Head of caudate nucleus (tissue), 42 donors: ENCODE measurements around the gene AP2S1.
"Not testable (repeated sequence)": the region's sequence is repeated elsewhere in the genome, so short reads cannot be mapped to it uniquely, and the experiment has no call there.

Experiments used
- DNase-seq, 42 donors: peaks; one replicate each; pipeline versions ENCODE4 v3.0.0 to v3.0.0-alpha.2; 2020 to 2021; ENCODE audit warnings: mixed read lengths in 7 of 42
- intact Hi-C: fragments of 100-400 bp; cut with DNase I; formaldehyde crosslinking; loops from one replicate; pipeline ENCODE4 v1.15.0; 2022

The AP2S1 gene

GRCh38 chr19:46818812-46819211 lies 31.8 kb downstream of the AP2S1 start:
- intact Hi-C loops, result no loop called here

GRCh38 chr19:46815833-46816627 lies 34.6 kb downstream of the AP2S1 start:
- no peak for DNase-seq
- intact Hi-C loops, result no loop called here

More at GRCh38 chr19:46818812-46819211, 31.8 kb downstream of the AP2S1 start:
- no peak for DNase-seq

- intact Hi-C loops, result no loop called here
- peak in 6 of 42 donors; percentile 8 to 45 (median 24) for DNase-seq
Observed at GRCh38 chr19:46813839-46814358, 36.7 kb downstream of the AP2S1 start.

DNA sequence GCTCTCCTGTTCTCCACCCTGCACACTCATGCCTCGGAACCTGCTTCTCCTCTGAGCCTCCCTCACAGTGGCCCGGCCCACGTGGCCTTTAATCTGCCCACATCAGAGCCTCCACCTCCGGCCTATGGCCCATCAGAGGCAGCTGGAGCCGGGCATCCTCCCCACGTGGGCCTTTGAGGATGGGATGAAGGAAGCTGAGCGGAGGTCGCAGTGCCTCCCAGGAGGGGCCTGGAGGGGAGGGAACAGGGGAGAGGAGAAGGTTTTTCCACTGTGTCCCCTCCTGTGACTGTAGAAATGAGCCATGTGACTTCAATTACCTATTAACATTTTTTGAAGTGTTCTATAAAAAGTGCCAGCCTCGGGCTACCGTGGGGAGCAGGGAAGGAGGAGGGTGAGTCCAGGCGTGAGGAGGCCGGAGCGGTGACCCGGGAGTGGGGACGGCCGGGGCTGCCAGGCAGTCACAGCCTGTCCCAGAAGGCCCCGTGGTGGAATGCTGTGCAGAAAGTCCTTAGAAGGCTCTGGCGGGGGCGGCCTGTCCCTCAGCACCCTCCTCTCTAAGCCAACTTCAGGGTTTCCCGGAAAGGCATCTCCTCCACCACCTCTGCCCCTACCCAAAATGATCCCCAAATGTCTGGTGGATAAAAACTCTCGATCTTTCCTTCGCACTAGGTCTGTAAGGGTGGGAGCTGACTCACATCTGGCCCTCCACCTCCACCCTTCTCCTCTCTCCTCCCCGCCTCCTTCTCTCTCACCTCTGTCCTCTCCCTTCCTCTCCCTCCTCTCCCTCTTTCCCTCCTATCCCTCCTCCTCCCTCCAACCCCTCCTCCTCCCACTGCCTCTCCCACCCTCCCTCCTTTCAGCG lies 37.4 kb downstream of the AP2S1 start:
- intact Hi-C loops, result no loop called here
- no peak for DNase-seq

- intact Hi-C loops, result no loop called here
- DNase-seq, result no peak
Observed at GRCh38 chr19:46809534-46810272, 40.9 kb downstream of the AP2S1 start.

GRCh38 chr19:46806656-46807055 lies 44.0 kb downstream of the AP2S1 start:
- DNase-seq, result no peak
- intact Hi-C loops, result no loop called here

DNA sequence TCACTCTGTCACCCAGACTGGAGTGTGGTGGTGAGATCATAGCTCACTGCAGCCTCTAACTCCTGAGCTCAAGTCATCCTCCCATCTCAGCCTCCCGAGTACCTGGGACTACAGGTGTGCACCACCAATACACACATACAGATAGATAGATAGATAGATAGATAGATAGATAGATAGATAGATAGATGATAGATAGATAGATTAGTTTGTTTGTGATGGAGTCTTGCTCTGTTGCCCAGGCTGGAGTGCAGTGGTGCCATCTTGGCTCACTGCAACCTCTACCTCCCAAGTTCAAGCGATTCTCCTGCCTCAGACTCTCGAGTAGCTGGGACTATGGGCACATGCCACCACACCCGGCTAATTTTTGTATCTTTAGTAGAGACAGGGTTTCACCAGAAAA lies 46.2 kb downstream of the AP2S1 start:
- intact Hi-C loops, DNase-seq: not testable (repeated sequence)

GRCh38 chr19:46803555-46803954 lies 47.1 kb downstream of the AP2S1 start:
- intact Hi-C loops, result no loop called here
- DNase-seq, result no peak

DNA sequence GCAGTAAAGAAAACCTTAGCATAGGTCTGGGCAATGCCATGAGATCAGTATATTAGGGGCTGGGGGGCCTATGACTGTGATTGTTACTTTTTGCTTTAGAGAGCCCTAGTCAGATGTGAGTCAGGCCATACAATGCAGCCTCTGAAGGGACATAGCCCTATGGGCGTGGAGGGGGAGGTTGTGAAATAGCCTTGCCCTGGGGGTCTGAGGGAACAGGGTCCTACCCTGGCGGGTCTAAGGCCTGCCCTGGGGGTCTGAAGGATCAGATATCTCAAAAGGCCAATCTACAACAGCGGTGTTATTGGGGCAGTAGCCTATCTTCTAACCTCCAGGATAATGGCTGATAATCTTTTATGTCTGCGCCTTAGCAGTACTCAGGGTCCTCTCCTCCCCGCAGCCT lies 48.5 kb downstream of the AP2S1 start:
- no peak for DNase-seq
- intact Hi-C loops, result no loop called here

GRCh38 chr19:46798713-46799112 lies 51.9 kb downstream of the AP2S1 start:
- intact Hi-C loops, result no loop called here
- DNase-seq, result no peak

- DNase-seq, result no peak
- intact Hi-C loops, result no loop called here
Observed at GRCh38 chr19:46797881-46798280, 52.8 kb downstream of the AP2S1 start.

DNA sequence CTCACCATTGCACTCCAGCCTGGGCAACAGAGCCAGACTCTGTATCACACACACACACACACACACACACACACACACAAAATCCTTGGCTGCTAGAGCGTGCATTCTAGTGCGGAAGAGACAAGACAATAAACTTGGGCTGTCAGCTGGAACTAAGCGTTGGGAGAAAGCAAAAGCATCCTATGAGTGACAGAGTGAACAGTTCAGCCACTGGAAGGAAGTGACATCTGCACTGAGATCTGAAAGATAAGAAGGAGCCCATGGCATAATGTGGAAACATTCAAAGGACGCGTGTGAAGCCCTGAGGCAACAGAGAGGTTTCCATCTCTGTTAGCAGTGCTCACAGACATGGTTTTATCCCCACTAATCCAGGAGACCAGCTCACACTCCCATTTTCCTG lies 58.7 kb downstream of the AP2S1 start:
- DNase-seq, result no peak
- intact Hi-C loops, result no loop called here

DNA sequence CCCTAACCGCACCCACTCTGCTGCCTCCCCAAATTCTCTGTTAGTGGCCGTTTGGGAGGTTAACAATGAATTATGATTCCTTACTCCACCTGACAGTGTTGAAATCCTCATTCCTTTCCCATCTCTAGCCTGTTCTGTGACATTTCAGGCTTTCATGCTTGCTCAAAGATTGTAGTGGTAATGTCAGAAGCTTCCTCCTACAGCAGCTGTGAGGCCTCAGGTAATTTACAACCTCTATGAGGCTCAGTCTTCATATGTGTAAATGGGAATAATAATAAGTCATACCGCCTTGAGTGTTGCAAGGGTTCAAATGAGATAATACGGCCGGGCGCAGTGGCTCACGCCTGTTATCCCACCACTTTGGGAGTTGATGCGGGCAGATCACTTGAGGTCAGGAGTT lies 61.3 kb downstream of the AP2S1 start:
- no peak for DNase-seq
- intact Hi-C loops, result no loop called here

GRCh38 chr19:46788968-46789338 lies 61.7 kb downstream of the AP2S1 start:
- DNase-seq, result no peak
- intact Hi-C loops, result no loop called here

DNA sequence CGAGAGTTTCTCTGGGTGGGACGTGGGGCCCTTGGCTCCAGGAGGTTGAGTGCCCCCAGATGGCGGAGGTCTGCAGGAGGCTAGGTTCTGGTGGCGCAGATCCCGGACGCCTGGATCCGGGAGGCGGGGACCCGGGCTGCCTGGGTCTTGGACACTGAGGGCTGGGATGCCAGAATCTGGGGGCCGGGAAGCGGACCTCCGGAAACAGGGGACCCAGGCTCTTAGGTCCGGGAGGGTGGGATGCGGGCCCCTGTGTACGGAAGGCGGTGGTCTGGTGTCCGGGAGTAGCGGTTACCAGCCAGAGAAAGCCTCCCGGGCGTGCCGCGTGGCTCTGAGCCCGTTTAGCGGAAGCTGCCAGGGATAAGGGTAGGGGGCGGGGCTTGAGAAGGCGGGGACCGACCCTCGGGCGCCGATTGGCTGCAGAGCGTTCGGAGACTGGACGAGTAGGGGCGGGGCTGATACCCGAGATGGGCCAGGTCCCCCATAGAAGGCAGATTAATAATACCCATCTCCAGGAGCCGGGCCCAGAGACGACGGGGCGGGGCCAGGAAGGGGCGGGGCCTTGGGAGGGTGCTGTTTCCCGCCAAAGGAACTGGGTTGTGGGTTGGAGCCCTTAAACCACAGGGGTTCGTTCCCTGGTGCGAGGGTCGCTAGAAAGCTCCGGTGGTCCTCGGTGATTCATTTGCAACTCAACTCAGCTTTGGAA lies 62.2 kb downstream of the AP2S1 start, which contains the start of gene SLC1A5:
Gene SLC1A5, minus strand, starts transcription at position 333 of the 706 bp plus-strand sequence. CDS start 629 bp downstream, outside the sequence.
- intact Hi-C loops, result no loop called here

More for the DNA sequence above, 62.2 kb downstream of the AP2S1 start, which contains the start of gene SLC1A5:
- peak; percentile 71 to 90 (median 83) for DNase-seq
